Fibroblast of skin of scalp (primary cell): ENCODE results near the gene ZBTB7B. TPM values are rescaled to one million over a fixed set of nuclear protein-coding genes. Genes with fewer than 3 reads are reported as not detected.
A peak's percentile ranks its signal among the peaks of the same experiment; 100 is the strongest.

Experiments
- DNase-seq: peaks from one replicate; pipeline ENCODE4 v3.0.0-alpha.2; 2013
- polyA plus RNA-seq, 2 experiments: library from polyadenylated mRNA; unstranded; fragments of 120-200 nt; gene quantifications; one replicate each; pipeline ENCODE4 v1.2.1, GENCODE V29; 2013; ENCODE audit not compliant: insufficient read length in 2 of 2

The ZBTB7B gene
- 23.8 TPM for polyA plus RNA-seq (2013, experiment 1 of 2; ENCODE audit: insufficient read length)
- 19.2 TPM for polyA plus RNA-seq (2013, experiment 2 of 2; ENCODE audit: insufficient read length)

- no peak for DNase-seq
Measured at GRCh38 chr1:155002464-155003226, at the start of gene ZBTB7B. Gene ZBTB7B, plus strand, starts transcription at chr1:155002802. Its CDS starts 11,859 bp downstream, at chr1:155014661.

GRCh38 chr1:154953611-154954038, 49.0 kb upstream of the ZBTB7B start:
- no peak for DNase-seq

- DNase-seq, result no peak
Measured at GRCh38 chr1:154954541-154954940, 48.1 kb upstream of the ZBTB7B start.

- peak; percentile 44 for DNase-seq
Measured at GRCh38 chr1:154955039-154955717, 47.4 kb upstream of the ZBTB7B start.

GRCh38 chr1:154955718-154956543, 46.7 kb upstream of the ZBTB7B start, which contains the start of gene PBXIP1:
Gene PBXIP1, minus strand, starts transcription at chr1:154956099. Its CDS starts 2,378 bp downstream, at chr1:154953721.
- peak; percentile 89 for DNase-seq

- no peak for DNase-seq
Measured at GRCh38 chr1:154956544-154956941, 46.1 kb upstream of the ZBTB7B start.

GRCh38 chr1:154957091-154957657, 45.4 kb upstream of the ZBTB7B start:
- no peak for DNase-seq

GRCh38 chr1:154958036-154958435, 44.6 kb upstream of the ZBTB7B start:
- no peak for DNase-seq

GRCh38 chr1:154958681-154959425, 43.7 kb upstream of the ZBTB7B start:
- no peak for DNase-seq

GRCh38 chr1:154959426-154959780, 43.2 kb upstream of the ZBTB7B start:
- DNase-seq, result no peak

GRCh38 chr1:154960446-154961136, 42.0 kb upstream of the ZBTB7B start:
- DNase-seq, result no peak

GRCh38 chr1:154961207-154962155, 41.1 kb upstream of the ZBTB7B start, which contains the start of gene PYGO2:
Gene PYGO2, minus strand, starts transcription at chr1:154961782. Its CDS starts 206 bp downstream, at chr1:154961576.
- peak; percentile 77 for DNase-seq

- DNase-seq, result no peak
Measured at GRCh38 chr1:154962156-154962749, 40.3 kb upstream of the ZBTB7B start.

- no peak for DNase-seq
Measured at GRCh38 chr1:154962795-154963330, 39.7 kb upstream of the ZBTB7B start.

- DNase-seq, result no peak
Measured at GRCh38 chr1:154963643-154964042, 39.0 kb upstream of the ZBTB7B start.

GRCh38 chr1:154964359-154964758, 38.2 kb upstream of the ZBTB7B start:
- DNase-seq, result no peak

- no peak for DNase-seq
Measured at GRCh38 chr1:154966111-154966510, 36.5 kb upstream of the ZBTB7B start.

- no peak for DNase-seq
Measured at GRCh38 chr1:154967331-154967950, 35.2 kb upstream of the ZBTB7B start.

- DNase-seq, result no peak
Measured at GRCh38 chr1:154968731-154969130, 33.9 kb upstream of the ZBTB7B start.
